ENCODE measurements around the gene CNOT1.

Gene CNOT1

DNA sequence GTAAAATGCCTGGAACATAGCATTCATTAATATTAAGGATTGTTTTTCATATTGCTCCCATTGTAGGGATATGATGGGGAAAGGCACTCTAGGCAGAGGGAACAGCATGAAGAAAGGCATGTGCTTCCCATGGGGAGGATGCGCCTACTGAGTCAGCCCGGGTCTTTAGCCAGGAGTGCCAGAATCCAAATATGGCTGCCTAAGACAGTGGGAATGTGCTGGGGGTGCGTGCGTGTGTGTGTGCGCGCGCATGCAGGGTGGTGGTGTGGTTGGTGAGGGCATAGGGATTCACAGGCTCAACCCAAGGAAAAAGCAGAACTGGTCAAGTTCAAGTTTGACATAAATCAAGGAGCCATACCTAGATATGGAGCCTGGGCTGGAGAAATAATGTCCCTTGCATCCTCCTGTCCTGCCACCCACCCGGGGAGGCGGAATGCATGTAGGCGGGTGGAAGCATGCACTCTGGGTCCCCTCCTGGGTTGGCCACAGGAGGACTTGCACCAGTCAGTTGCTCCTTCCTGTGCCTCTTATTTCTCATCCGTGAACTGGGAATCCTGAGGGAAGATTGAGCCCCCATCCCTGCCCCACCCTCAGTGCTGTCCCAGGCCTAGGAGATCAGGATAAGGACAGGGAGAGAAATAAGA, 148.3 kb downstream of the CNOT1 start:
- DNase-seq, result no peak

DNA sequence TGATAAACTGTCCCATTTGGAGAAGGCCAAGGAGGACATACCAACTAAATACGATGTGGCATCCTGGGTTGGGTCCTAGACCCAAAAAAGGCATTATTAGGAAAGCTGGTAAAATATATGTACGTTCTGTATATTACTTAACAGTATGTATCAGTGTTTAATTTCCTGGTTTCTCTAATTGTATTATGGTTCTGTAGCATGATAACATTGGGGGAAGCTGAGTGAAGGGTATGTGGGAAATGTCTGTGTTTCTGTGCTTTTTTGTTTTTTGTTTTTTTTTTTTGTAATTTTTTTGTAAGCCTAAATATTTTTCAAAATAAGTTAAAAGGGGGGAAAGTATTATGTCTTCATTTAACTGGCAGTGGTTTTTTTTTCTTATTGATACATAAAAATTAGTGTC, 151.2 kb downstream of the CNOT1 start:
- no peak for DNase-seq

- no peak for DNase-seq
Observed at GRCh38 chr16:58476791-58477190, 152.8 kb downstream of the CNOT1 start.

DNA sequence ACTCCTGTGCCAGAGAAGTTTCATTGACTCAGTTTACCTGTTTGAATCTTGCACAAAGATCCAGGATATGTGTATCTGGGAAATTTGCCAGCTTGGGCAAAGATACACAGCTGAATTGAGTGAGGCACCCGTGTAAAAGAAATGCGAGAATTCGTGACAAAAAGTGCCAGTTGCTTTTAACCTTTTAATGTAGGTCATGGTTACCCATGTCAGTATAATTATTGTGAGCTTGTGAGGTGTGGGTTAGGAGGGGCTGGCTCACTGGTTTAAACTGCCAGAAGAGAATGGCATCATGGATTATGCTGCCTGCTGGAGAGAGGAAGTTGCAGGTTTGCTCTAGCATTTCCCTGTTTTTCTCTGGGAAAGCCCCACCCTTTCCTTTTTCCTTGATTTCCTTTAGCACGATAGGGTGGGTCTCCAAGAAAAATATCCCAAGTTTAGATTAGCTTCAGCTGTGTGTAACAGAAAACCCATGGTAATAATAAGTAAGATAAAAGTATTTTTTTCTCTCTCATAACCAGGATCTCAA, 154.5 kb downstream of the CNOT1 start:
- DNase-seq, result no peak

DNA sequence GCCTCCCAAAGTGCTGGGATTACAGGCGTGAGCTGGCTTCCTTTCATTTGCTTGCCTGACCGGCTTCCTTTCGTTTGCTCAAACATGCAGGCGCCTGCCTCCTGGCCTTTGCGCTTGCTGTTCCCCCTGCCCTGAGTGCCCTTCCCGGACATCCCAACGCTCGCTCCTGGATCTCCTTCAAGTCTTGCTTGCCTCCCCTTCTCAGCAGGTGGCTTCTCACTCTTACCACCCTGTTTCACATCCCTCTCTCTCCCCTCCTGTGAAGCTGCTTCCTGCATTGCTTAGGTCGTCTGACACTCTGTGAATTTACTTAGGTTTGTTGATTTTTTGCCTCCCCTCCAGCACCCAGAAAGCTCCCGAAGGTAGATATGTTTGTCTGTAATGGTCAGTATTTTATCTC, 155.3 kb downstream of the CNOT1 start:
- no peak for DNase-seq

GRCh38 chr16:58472827-58473226, 156.8 kb downstream of the CNOT1 start:
- no peak for DNase-seq

- DNase-seq, result no peak
Observed at GRCh38 chr16:58472266-58472665, 157.4 kb downstream of the CNOT1 start.

DNA sequence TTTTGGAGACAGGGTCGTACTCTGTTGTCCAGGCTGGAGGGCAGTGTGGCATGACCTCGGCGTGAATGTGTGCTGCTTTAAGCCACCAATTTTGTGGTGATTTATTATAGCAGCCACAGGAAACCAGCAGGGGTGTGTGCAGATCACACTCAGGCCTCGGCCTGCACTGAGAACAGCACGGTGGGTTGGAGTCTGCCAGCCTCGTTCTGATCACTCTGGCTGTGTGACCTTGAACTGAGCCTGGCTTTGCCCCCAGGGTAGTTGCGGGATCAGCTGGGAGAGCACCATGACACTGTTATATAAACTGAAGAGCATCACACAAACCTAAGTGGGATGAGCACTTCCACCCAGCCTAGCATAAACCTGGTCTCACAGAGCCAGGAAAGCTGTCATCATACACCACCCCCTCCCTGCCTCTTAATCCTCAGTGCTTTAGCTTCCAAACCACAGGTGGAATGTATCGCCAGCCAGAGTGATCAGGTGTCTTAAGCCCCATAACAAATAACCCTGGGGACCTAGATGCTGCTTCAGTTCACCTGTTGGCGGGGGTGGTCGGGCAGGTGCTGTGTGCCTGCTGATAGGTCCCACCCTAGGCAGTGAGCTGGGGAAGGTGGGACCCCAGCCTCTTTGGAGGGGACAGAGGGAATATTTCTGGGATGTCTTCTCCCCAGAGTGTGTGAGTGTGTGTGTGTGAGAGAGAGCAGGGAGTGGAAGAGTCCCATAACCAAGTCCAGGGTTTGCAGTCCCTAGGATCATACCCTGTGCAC, 158.2 kb downstream of the CNOT1 start:
- DNase-seq, result no peak

Data from KG1 (cell line).